ENCODE data around the gene RBMS1.

The RBMS1 gene

GRCh38 chr2:160328811-160329527, 164.6 kb downstream of the RBMS1 start:
- no peak overlapping the region for H3K4me2 ChIP-seq (ENCODE audit: insufficient read depth, low read length, poor library complexity, severe bottlenecking)
- H3K9ac ChIP-seq (ENCODE audit: low read depth, low read length, poor library complexity) = no peak overlapping the region
- H3K4ac ChIP-seq (ENCODE audit: low read length) = no peak overlapping the region
- no peak overlapping the region for H4K91ac ChIP-seq (ENCODE audit: low read depth, low read length, poor library complexity)
- H3K14ac ChIP-seq (ENCODE audit: low read length) = no peak overlapping the region
- H4K8ac ChIP-seq (ENCODE audit: low read depth, low read length) = no peak overlapping the region
- no peak overlapping the region for H3K23ac ChIP-seq (ENCODE audit: low read depth, low read length, poor library complexity)
- no peak overlapping the region for H2BK5ac ChIP-seq (ENCODE audit: low read length)
- DNase-seq (ENCODE audit: low spot score) = no peak
- H2BK15ac ChIP-seq (ENCODE audit: low read length) = no peak overlapping the region
- H3K4me3 ChIP-seq (ENCODE audit: low read length in 2 of 2) = no peak overlapping the region
- H2AK5ac ChIP-seq (ENCODE audit: low read depth, low read length) = no peak overlapping the region
- H2AFZ ChIP-seq (ENCODE audit: low read length) = no peak overlapping the region
- H2BK12ac ChIP-seq (ENCODE audit: low read length) = no peak overlapping the region
- H3K9me3 ChIP-seq (replicated peaks in 1 of 2; ENCODE audit: control insufficient read depth in 2 of 2, insufficient read depth in 1 of 2, low read depth in 1 of 2, low read length in 2 of 2) = no peaks in the 10 kb centered on the region
- no peak overlapping the region for H2BK120ac ChIP-seq (ENCODE audit: low read depth, low read length)
- no peaks in the 10 kb centered on the region for H3K36me3 ChIP-seq (replicated peaks in 1 of 2; ENCODE audit: control insufficient read depth in 2 of 2, insufficient read depth in 2 of 2, low read length in 2 of 2)
- no CpG with 5 or more reads among the region's 9 CpGs for WGBS, 2 donors (ENCODE audit: extremely low coverage in 2 of 2, insufficient read length in 2 of 2, insufficient replicate concordance in 1 of 2)
- H3K4me1 ChIP-seq (ENCODE audit: control insufficient read depth in 2 of 2, insufficient read depth in 1 of 2, low read depth in 1 of 2, low read length in 2 of 2) = peaks cover 8 to 12% of the 10 kb centered on the region in 2 donors
- no peaks in the 10 kb centered on the region for H3K27me3 ChIP-seq (ENCODE audit: control insufficient read depth in 3 of 3, insufficient read depth in 3 of 3, low read depth in 1 of 3, low read length in 3 of 3)
- H3K79me1 ChIP-seq (ENCODE audit: low read depth, low read length) = peaks cover 2% of the 10 kb centered on the region
- H3K27ac ChIP-seq (replicated peaks; ENCODE audit: low read length) = no peak overlapping the region
- no peak overlapping the region for H3K18ac ChIP-seq (ENCODE audit: low read length)

GRCh38 chr2:160326786-160327185, 166.8 kb downstream of the RBMS1 start:
- H3K18ac ChIP-seq (ENCODE audit: low read length) = no peak overlapping the region

GRCh38 chr2:160325418-160325817, 168.2 kb downstream of the RBMS1 start:
- Histone ChIP-seq H2BK120ac (ENCODE audit: low read depth, low read length) (no peak overlapping the region), H4K91ac (ENCODE audit: low read depth, low read length, poor library complexity) (no peak overlapping the region), H3K23ac (ENCODE audit: low read depth, low read length, poor library complexity) (no peak overlapping the region), H3K4me3 (ENCODE audit: low read length in 2 of 2) (no peak overlapping the region), H2BK12ac (ENCODE audit: low read length) (no peak overlapping the region), H4K8ac (ENCODE audit: low read depth, low read length) (no peak overlapping the region), H3K27ac (replicated peaks; ENCODE audit: low read length) (no peak overlapping the region), H3K36me3 (replicated peaks in 1 of 2; ENCODE audit: control insufficient read depth in 2 of 2, insufficient read depth in 2 of 2, low read length in 2 of 2) (no peaks in the 10 kb centered on the region), H3K9ac (ENCODE audit: low read depth, low read length, poor library complexity) (no peak overlapping the region), H3K9me3 (replicated peaks in 1 of 2; ENCODE audit: control insufficient read depth in 2 of 2, insufficient read depth in 1 of 2, low read depth in 1 of 2, low read length in 2 of 2) (no peaks in the 10 kb centered on the region), H3K18ac (ENCODE audit: low read length) (no peak overlapping the region), H3K27me3 (ENCODE audit: control insufficient read depth in 3 of 3, insufficient read depth in 3 of 3, low read depth in 1 of 3, low read length in 3 of 3) (no peaks in the 10 kb centered on the region), H2AFZ (ENCODE audit: low read length) (no peak overlapping the region), H2BK15ac (ENCODE audit: low read length) (no peak overlapping the region), H2BK5ac (ENCODE audit: low read length) (no peak overlapping the region), H3K4ac (ENCODE audit: low read length) (no peak overlapping the region), H2AK5ac (ENCODE audit: low read depth, low read length) (no peak overlapping the region), H3K79me1 (ENCODE audit: low read depth, low read length) (peaks cover 2% of the 10 kb centered on the region), H3K14ac (ENCODE audit: low read length) (no peak overlapping the region), H3K4me1 (ENCODE audit: control insufficient read depth in 2 of 2, insufficient read depth in 1 of 2, low read depth in 1 of 2, low read length in 2 of 2) (peaks cover 5 to 7% of the 10 kb centered on the region in 2 donors), H3K4me2 (ENCODE audit: insufficient read depth, low read length, poor library complexity, severe bottlenecking) (no peak overlapping the region)
- no CpG with 5 or more reads among the region's 2 CpGs for WGBS, 2 donors (ENCODE audit: extremely low coverage in 2 of 2, insufficient read length in 2 of 2, insufficient replicate concordance in 1 of 2)
- DNase-seq (ENCODE audit: low spot score) = no peak

More at GRCh38 chr2:160326786-160327185, 166.8 kb downstream of the RBMS1 start:
- H2AFZ ChIP-seq (ENCODE audit: low read length) = no peak overlapping the region
- H3K79me1 ChIP-seq (ENCODE audit: low read depth, low read length) = peaks cover 2% of the 10 kb centered on the region
- H4K8ac ChIP-seq (ENCODE audit: low read depth, low read length) = no peak overlapping the region
- no peak overlapping the region for H3K27ac ChIP-seq (replicated peaks; ENCODE audit: low read length)
- H3K4ac ChIP-seq (ENCODE audit: low read length) = no peak overlapping the region
- H3K9me3 ChIP-seq (replicated peaks in 1 of 2; ENCODE audit: control insufficient read depth in 2 of 2, insufficient read depth in 1 of 2, low read depth in 1 of 2, low read length in 2 of 2) = no peaks in the 10 kb centered on the region
- no peak overlapping the region for H3K4me2 ChIP-seq (ENCODE audit: insufficient read depth, low read length, poor library complexity, severe bottlenecking)
- no peaks in the 10 kb centered on the region for H3K36me3 ChIP-seq (replicated peaks in 1 of 2; ENCODE audit: control insufficient read depth in 2 of 2, insufficient read depth in 2 of 2, low read length in 2 of 2)
- no peak overlapping the region for H2AK5ac ChIP-seq (ENCODE audit: low read depth, low read length)
- H3K4me1 ChIP-seq (ENCODE audit: control insufficient read depth in 2 of 2, insufficient read depth in 1 of 2, low read depth in 1 of 2, low read length in 2 of 2) = peaks cover 5 to 7% of the 10 kb centered on the region in 2 donors
- H4K91ac ChIP-seq (ENCODE audit: low read depth, low read length, poor library complexity) = no peak overlapping the region
- no peak overlapping the region for H2BK15ac ChIP-seq (ENCODE audit: low read length)
- no peak overlapping the region for H3K23ac ChIP-seq (ENCODE audit: low read depth, low read length, poor library complexity)
- no peaks in the 10 kb centered on the region for H3K27me3 ChIP-seq (ENCODE audit: control insufficient read depth in 3 of 3, insufficient read depth in 3 of 3, low read depth in 1 of 3, low read length in 3 of 3)
- H2BK120ac ChIP-seq (ENCODE audit: low read depth, low read length) = no peak overlapping the region
- no peak overlapping the region for H3K14ac ChIP-seq (ENCODE audit: low read length)
- H3K9ac ChIP-seq (ENCODE audit: low read depth, low read length, poor library complexity) = no peak overlapping the region
- no peak overlapping the region for H3K4me3 ChIP-seq (ENCODE audit: low read length in 2 of 2)
- H2BK12ac ChIP-seq (ENCODE audit: low read length) = no peak overlapping the region
- H2BK5ac ChIP-seq (ENCODE audit: low read length) = no peak overlapping the region
- DNase-seq (ENCODE audit: low spot score) = no peak

- no peak overlapping the region for H3K9ac ChIP-seq (ENCODE audit: low read depth, low read length, poor library complexity)
- no peak overlapping the region for H4K91ac ChIP-seq (ENCODE audit: low read depth, low read length, poor library complexity)
- H3K4me3 ChIP-seq (ENCODE audit: low read length in 2 of 2) = no peak overlapping the region
- H3K4me2 ChIP-seq (ENCODE audit: insufficient read depth, low read length, poor library complexity, severe bottlenecking) = no peak overlapping the region
- no peak overlapping the region for H2AFZ ChIP-seq (ENCODE audit: low read length)
- no peaks in the 10 kb centered on the region for H3K27me3 ChIP-seq (ENCODE audit: control insufficient read depth in 3 of 3, insufficient read depth in 3 of 3, low read depth in 1 of 3, low read length in 3 of 3)
- DNase-seq (ENCODE audit: low spot score) = no peak
- H2BK12ac ChIP-seq (ENCODE audit: low read length) = no peak overlapping the region
- H3K79me1 ChIP-seq (ENCODE audit: low read depth, low read length) = peaks cover 2% of the 10 kb centered on the region
- no peak overlapping the region for H3K4ac ChIP-seq (ENCODE audit: low read length)
- no peak overlapping the region for H3K18ac ChIP-seq (ENCODE audit: low read length)
- H4K8ac ChIP-seq (ENCODE audit: low read depth, low read length) = no peak overlapping the region
- peaks cover 7 to 9% of the 10 kb centered on the region in 2 donors for H3K4me1 ChIP-seq (ENCODE audit: control insufficient read depth in 2 of 2, insufficient read depth in 1 of 2, low read depth in 1 of 2, low read length in 2 of 2)
- H2BK120ac ChIP-seq (ENCODE audit: low read depth, low read length) = no peak overlapping the region
- no peak overlapping the region for H2BK5ac ChIP-seq (ENCODE audit: low read length)
- no peak overlapping the region for H2AK5ac ChIP-seq (ENCODE audit: low read depth, low read length)
- H3K14ac ChIP-seq (ENCODE audit: low read length) = no peak overlapping the region
- no peaks in the 10 kb centered on the region for H3K9me3 ChIP-seq (replicated peaks in 1 of 2; ENCODE audit: control insufficient read depth in 2 of 2, insufficient read depth in 1 of 2, low read depth in 1 of 2, low read length in 2 of 2)
- H3K36me3 ChIP-seq (replicated peaks in 1 of 2; ENCODE audit: control insufficient read depth in 2 of 2, insufficient read depth in 2 of 2, low read length in 2 of 2) = no peaks in the 10 kb centered on the region
- WGBS, 2 donors (ENCODE audit: extremely low coverage in 2 of 2, insufficient read length in 2 of 2, insufficient replicate concordance in 1 of 2) = no CpG with 5 or more reads among the region's 3 CpGs
- no peak overlapping the region for H2BK15ac ChIP-seq (ENCODE audit: low read length)
- H3K23ac ChIP-seq (ENCODE audit: low read depth, low read length, poor library complexity) = no peak overlapping the region
- H3K27ac ChIP-seq (replicated peaks; ENCODE audit: low read length) = no peak overlapping the region
Observed at GRCh38 chr2:160324917-160325316, 168.7 kb downstream of the RBMS1 start.
